Astrocyte (in vitro differentiated cells and primary cell): ENCODE measurements around the gene LHX2. TPM values are rescaled to one million over a fixed set of nuclear protein-coding genes. Genes with fewer than 3 reads are reported as not detected.

Experiments used
- DNase-seq: peaks from one replicate; pipeline ENCODE4 v3.0.0-alpha.2; 2010; ENCODE audit warnings: low read depth
- FAIRE-seq: peaks from 2 replicates; lab custom pipeline; 2011; peaks lifted over from hg19 to GRCh38; lab: Jason Lieb, UNC
- H2AFZ ChIP-seq: 2 replicates; pipeline ENCODE4 v1.6.0; 2012; ENCODE audit warnings: low read depth, low read length, inconsistent platforms
- H3K27ac ChIP-seq: 2 replicates; pipeline ENCODE4 v1.5.1; 2011; ENCODE audit warnings: low read depth, low read length, inconsistent platforms
- H3K27me3 ChIP-seq: 2 replicates; pipeline ENCODE4 v1.6.0; 2011; ENCODE audit warnings: low read length, inconsistent platforms; ENCODE audit not compliant: insufficient read depth
- H3K36me3 ChIP-seq: 2 replicates; pipeline ENCODE4 v1.5.1; 2011; ENCODE audit warnings: low read length, inconsistent platforms; ENCODE audit not compliant: insufficient read depth
- H3K4me1 ChIP-seq: 2 replicates; pipeline ENCODE4 v1.5.1; 2011; ENCODE audit warnings: low read length, inconsistent platforms; ENCODE audit not compliant: insufficient read depth
- H3K4me2 ChIP-seq: 2 replicates; pipeline ENCODE4 v1.6.0; 2012; ENCODE audit warnings: low read length, inconsistent platforms
- H3K4me3 ChIP-seq: 2 replicates; pipeline ENCODE4 v1.5.1; 2011; ENCODE audit warnings: low read depth, mild to moderate bottlenecking, low read length, inconsistent platforms; ENCODE audit not compliant: insufficient read depth
- H3K79me2 ChIP-seq: 2 replicates; pipeline ENCODE4 v1.6.0; 2012; ENCODE audit warnings: mild to moderate bottlenecking, low read length, inconsistent platforms; ENCODE audit not compliant: insufficient read depth
- H3K9ac ChIP-seq: 2 replicates; pipeline ENCODE4 v1.6.0; 2012; ENCODE audit warnings: mild to moderate bottlenecking, low read length, inconsistent platforms
- H3K9me3 ChIP-seq: 2 replicates; pipeline ENCODE4 v1.5.1; 2012; ENCODE audit warnings: low read depth, mild to moderate bottlenecking, low read length, inconsistent platforms; ENCODE audit not compliant: insufficient read depth
- H4K20me1 ChIP-seq: 2 replicates; pipeline ENCODE4 v1.6.0; 2012; ENCODE audit warnings: low read length, inconsistent platforms; ENCODE audit not compliant: insufficient read depth
- H3K27ac Mint-ChIP-seq: one replicate; pipeline ENCODE4 v1.8.0; 2021; ENCODE audit warnings: mild to moderate bottlenecking, mixed read lengths; ENCODE audit not compliant: unreplicated experiment
- H3K27me3 Mint-ChIP-seq: one replicate; pipeline ENCODE4 v1.8.0; 2021; ENCODE audit warnings: low read depth, mixed read lengths; ENCODE audit not compliant: unreplicated experiment
- H3K36me3 Mint-ChIP-seq: one replicate; pipeline ENCODE4 v1.8.0; 2021; ENCODE audit warnings: low read depth, mixed read lengths; ENCODE audit not compliant: unreplicated experiment
- H3K4me1 Mint-ChIP-seq: one replicate; pipeline ENCODE4 v1.8.0; 2021; ENCODE audit warnings: low read depth, mixed read lengths; ENCODE audit not compliant: unreplicated experiment
- H3K4me3 Mint-ChIP-seq: one replicate; pipeline ENCODE4 v1.8.0; 2021; ENCODE audit warnings: mild to moderate bottlenecking, moderate library complexity, mixed read lengths; ENCODE audit not compliant: unreplicated experiment
- H3K9me3 Mint-ChIP-seq: one replicate; pipeline ENCODE4 v1.8.0; 2021; ENCODE audit warnings: mild to moderate bottlenecking, mixed read lengths; ENCODE audit not compliant: unreplicated experiment
- EZH2 ChIP-seq: IDR thresholded peaks from 2 replicates; pipeline ENCODE4 v1.6.1; 2012; ENCODE audit warnings: mild to moderate bottlenecking, low read length, inconsistent platforms; ENCODE audit not compliant: insufficient read depth
- total RNA-seq: library from RNA; stranded (reverse); gene quantifications from 2 replicates; pipeline ENCODE4 v1.2.1, GENCODE V29; 2021
- TF ChIP-seq, protein P1 (sequence below): IDR thresholded peaks from 2 replicates; pipeline ENCODE4 v1.5.1; 2011; ENCODE audit warnings: low read depth, mild to moderate bottlenecking, inconsistent platforms, low read length, moderate library complexity; ENCODE audit not compliant: insufficient read depth

LHX2 gene
- total RNA-seq, 1 donor from 2014 or later = 0.14 TPM

DNA sequence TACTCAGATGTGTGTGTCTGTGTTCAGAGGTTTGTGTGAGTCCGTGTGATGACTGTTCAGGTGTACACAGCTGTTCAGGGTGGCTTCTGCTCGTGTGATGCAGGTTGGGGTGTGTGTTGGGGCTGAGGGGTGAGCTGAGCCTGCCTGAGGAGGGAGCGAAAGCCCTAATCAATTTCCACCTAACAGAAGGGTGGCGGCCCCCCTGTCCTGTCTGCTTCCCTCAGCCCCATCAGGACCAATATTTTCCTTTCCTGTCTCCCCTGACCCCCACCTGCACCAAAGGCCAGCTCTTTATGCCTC lies 30.2 kb downstream of the LHX2 start:
- Mint-ChIP-seq H3K27me3 (peaks cover 75% of the 10 kb centered on the region), H3K9me3 (no peaks in the 10 kb centered on the region), H3K27ac (no peak overlapping the region), H3K4me3 (no peak overlapping the region), H3K36me3 (no peaks in the 10 kb centered on the region), H3K4me1 (peaks cover 6% of the 10 kb centered on the region)
- Histone ChIP-seq H3K4me1 (peaks cover 7% of the 10 kb centered on the region), H3K27me3 (peaks cover 46% of the 10 kb centered on the region), H2AFZ (no peak overlapping the region), H3K4me3 (no peak overlapping the region), H3K36me3 (no peaks in the 10 kb centered on the region), H3K79me2 (no peaks in the 10 kb centered on the region), H3K27ac (no peak overlapping the region), H4K20me1 (peaks cover 6% of the 10 kb centered on the region), H3K9me3 (no peaks in the 10 kb centered on the region), H3K4me2 (no peak overlapping the region), H3K9ac (no peak overlapping the region)
- TF ChIP-seq, protein P1, sequence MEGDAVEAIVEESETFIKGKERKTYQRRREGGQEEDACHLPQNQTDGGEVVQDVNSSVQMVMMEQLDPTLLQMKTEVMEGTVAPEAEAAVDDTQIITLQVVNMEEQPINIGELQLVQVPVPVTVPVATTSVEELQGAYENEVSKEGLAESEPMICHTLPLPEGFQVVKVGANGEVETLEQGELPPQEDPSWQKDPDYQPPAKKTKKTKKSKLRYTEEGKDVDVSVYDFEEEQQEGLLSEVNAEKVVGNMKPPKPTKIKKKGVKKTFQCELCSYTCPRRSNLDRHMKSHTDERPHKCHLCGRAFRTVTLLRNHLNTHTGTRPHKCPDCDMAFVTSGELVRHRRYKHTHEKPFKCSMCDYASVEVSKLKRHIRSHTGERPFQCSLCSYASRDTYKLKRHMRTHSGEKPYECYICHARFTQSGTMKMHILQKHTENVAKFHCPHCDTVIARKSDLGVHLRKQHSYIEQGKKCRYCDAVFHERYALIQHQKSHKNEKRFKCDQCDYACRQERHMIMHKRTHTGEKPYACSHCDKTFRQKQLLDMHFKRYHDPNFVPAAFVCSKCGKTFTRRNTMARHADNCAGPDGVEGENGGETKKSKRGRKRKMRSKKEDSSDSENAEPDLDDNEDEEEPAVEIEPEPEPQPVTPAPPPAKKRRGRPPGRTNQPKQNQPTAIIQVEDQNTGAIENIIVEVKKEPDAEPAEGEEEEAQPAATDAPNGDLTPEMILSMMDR = no peak
- TF ChIP-seq EZH2 = no peak
- no peak for FAIRE-seq
- DNase-seq = no peak

DNA sequence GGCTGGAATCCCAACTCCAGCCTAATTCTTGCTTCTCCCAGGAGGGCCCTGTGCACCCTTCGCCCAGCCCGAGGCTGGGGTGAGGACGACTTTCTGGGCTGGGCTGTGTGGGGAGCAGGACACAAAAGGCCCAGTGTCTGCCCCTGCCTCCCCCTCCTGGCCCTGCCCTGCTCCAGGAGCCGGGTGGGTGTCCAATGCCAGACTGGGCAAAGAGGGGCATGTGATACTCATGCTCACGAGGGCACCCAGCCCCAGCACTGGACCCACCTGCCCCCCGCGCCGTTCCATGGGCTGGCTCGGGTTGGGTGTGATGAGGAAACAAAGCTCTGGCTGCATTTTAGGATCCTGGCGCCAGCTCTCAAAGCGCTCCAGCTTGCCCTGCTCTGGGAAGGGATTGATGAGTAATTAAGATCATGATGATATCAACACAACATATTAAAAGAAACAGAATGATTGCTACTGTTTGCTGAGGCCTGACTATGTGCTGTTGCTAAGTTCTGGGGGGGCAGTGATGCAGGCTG lies 30.7 kb downstream of the LHX2 start:
- Mint-ChIP-seq H3K4me3 (no peak overlapping the region), H3K27me3 (peaks cover 76% of the 10 kb centered on the region), H3K27ac (no peak overlapping the region), H3K36me3 (no peaks in the 10 kb centered on the region), H3K9me3 (peaks cover under 1% of the 10 kb centered on the region), H3K4me1 (peaks cover 6% of the 10 kb centered on the region)
- TF ChIP-seq EZH2 = no peak
- TF ChIP-seq, protein P1 = no peak
- Histone ChIP-seq H3K9me3 (no peaks in the 10 kb centered on the region), H3K36me3 (no peaks in the 10 kb centered on the region), H3K79me2 (no peaks in the 10 kb centered on the region), H3K4me1 (peaks cover 7% of the 10 kb centered on the region), H4K20me1 (peaks cover 6% of the 10 kb centered on the region), H3K27ac (no peak overlapping the region), H3K9ac (no peak overlapping the region), H3K4me3 (no peak overlapping the region), H3K4me2 (no peak overlapping the region), H3K27me3 (peaks cover 50% of the 10 kb centered on the region), H2AFZ (no peak overlapping the region)
- DNase-seq (no peak), FAIRE-seq (no peak)

DNA sequence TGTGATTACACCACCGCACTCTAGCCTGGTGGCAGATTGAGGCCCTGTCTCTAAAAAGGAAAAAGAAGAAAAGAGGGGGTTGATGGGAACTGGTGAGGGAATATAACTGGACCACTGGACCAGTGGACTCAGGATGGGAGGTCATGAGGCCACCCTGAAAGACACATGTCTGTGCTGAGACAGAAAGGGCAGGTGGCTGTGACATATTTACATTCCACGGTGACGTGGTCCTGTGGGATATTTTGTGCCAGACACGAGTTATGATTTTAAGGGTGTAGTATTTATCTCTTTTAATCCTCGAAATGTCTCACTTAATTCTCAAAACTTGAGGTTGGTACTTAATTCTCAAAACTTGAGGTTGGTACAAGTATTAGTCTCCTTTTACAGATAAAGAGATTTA lies 32.9 kb downstream of the LHX2 start:
- Histone ChIP-seq H3K27me3 (peaks cover 53% of the 10 kb centered on the region), H3K36me3 (no peaks in the 10 kb centered on the region), H3K79me2 (no peaks in the 10 kb centered on the region), H3K4me2 (no peak overlapping the region), H4K20me1 (peaks cover 6% of the 10 kb centered on the region), H2AFZ (no peak overlapping the region), H3K27ac (no peak overlapping the region), H3K9ac (no peak overlapping the region), H3K4me1 (peaks cover 7% of the 10 kb centered on the region), H3K4me3 (no peak overlapping the region), H3K9me3 (no peaks in the 10 kb centered on the region)
- H3K9me3 Mint-ChIP-seq = peaks cover 2% of the 10 kb centered on the region
- no peak for FAIRE-seq
- no peak overlapping the region for H3K27ac Mint-ChIP-seq
- TF ChIP-seq EZH2 = peak; percentile 2
- TF ChIP-seq, protein P1 = no peak
- no peak overlapping the region for H3K4me3 Mint-ChIP-seq
- H3K27me3 Mint-ChIP-seq = peaks cover 75% of the 10 kb centered on the region
- no peak for DNase-seq
- no peaks in the 10 kb centered on the region for H3K36me3 Mint-ChIP-seq
- peaks cover 6% of the 10 kb centered on the region for H3K4me1 Mint-ChIP-seq
